Esophagus muscularis mucosa (tissue), 4 donors: ENCODE measurements around the gene COX17.

Experiments used
- EP300 ChIP-seq: sonication (generic); formaldehyde crosslinking; IDR thresholded peaks from one replicate; pipeline ENCODE4 v1.6.1; 2017; ENCODE audit warnings: antibody characterized with exemption
- POLR2A ChIP-seq: fragments of 450-650 bp; IDR thresholded peaks from one replicate; pipeline ENCODE4 v1.6.1; 2017; ENCODE audit warnings: antibody characterized with exemption, moderate library complexity, mild to moderate bottlenecking, low read depth
- TF ChIP-seq, protein P1 (sequence below), 3 experiments: fragments of 200-600 bp in 2 of 3; fragments of 450-650 bp in 1 of 3; sonication (generic) in 2 of 3; IDR thresholded peaks; one replicate each; pipeline ENCODE4 v1.5.1; 2017 to 2019; ENCODE audit warnings: antibody characterized with exemption in 3 of 3, mild to moderate bottlenecking in 2 of 3, moderate library complexity in 1 of 3

DNA sequence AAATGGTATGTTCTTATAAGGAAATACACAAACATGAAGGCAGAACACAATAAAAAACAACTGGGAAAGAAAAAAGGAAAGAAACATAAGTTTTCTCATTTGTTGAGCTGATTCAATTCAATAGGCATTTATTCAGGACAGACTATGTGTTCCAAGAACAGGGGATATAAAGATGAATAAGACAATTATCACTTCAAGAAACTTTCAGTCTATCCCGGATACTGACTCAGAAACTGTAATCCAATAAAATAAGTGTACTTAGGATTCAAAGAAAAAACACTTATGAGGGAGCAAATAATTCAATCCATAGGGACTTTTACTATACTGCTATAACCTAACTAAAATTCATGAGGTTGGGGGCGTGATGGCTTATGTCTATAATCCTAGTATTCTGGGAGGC lies 13.3 kb downstream of the COX17 start:
- TF ChIP-seq, protein P1, sequence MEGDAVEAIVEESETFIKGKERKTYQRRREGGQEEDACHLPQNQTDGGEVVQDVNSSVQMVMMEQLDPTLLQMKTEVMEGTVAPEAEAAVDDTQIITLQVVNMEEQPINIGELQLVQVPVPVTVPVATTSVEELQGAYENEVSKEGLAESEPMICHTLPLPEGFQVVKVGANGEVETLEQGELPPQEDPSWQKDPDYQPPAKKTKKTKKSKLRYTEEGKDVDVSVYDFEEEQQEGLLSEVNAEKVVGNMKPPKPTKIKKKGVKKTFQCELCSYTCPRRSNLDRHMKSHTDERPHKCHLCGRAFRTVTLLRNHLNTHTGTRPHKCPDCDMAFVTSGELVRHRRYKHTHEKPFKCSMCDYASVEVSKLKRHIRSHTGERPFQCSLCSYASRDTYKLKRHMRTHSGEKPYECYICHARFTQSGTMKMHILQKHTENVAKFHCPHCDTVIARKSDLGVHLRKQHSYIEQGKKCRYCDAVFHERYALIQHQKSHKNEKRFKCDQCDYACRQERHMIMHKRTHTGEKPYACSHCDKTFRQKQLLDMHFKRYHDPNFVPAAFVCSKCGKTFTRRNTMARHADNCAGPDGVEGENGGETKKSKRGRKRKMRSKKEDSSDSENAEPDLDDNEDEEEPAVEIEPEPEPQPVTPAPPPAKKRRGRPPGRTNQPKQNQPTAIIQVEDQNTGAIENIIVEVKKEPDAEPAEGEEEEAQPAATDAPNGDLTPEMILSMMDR (IDR thresholded peaks at IDR 0.05), result no peak
- TF ChIP-seq POLR2A (no peak), EP300 (no peak)
